NAMALWA (cell line): ENCODE results near the gene LY86.

Experiments used
- DNase-seq: peaks from one replicate; pipeline ENCODE4 v3.0.0-alpha.2; 2015; ENCODE audit warnings: low spot score

Gene LY86

DNA sequence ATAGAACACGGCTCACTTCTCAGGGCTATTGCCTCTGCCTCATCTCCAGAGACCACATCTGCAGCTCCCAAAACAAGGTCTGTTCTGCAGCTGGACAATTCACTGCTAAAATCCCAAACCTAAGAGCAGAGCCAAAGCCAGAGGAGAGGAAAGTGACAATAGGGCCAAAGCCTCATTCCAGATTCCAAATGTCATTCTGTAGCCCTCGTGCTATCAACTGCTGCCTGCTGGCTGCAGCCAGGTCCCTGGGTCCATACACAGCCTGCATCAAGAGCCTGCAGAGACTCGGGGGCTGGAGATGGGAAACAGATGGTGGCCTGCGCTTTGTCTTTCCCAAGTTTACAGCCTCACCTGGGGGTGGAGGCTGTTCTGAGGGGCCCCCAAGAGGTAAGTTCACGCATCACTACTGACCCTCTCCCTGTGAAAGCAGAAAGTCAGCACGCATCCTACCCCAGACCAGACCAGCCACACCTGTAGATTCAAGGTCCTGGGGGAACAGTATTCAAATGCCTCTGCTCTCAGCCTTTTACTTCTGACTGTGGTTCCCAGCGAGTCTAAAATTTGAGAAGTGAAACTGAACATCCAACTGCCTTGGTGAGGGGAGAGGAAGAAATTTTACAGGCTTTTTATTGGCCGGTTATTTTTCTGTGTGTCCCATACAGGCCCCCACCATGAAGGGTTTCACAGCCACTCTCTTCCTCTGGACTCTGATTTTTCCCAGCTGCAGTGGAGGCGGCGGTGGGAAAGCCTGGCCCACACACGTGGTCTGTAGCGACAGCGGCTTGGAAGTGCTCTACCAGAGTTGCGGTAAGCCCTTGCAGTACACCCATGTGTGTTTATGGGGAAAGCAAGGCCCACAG is at the start of gene LY86:
Gene LY86, plus strand, starts transcription at position 657 of the 860 bp plus-strand sequence. Its CDS starts 15 bp downstream, at position 672.
- DNase-seq: peak; percentile 98

DNA sequence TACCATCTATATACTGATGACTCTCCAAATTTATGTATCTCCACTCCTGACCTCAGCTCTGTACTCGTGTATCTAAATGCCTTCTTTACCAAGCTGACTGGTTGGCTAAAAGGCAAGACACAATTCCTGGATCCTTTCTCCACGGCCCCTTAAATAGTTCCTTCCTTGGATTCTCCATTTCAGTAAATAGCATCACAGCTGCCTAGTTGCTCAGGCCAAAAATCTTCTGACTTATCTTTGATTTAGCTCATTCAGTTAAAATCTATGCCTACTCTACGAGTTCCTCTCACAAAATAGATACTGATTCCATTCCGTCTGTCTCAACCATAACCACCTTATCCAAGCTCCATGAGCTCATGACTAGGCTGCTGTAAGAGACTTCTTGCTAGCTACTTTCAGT is 49.5 kb upstream of the LY86 start:
- no peak for DNase-seq

DNA sequence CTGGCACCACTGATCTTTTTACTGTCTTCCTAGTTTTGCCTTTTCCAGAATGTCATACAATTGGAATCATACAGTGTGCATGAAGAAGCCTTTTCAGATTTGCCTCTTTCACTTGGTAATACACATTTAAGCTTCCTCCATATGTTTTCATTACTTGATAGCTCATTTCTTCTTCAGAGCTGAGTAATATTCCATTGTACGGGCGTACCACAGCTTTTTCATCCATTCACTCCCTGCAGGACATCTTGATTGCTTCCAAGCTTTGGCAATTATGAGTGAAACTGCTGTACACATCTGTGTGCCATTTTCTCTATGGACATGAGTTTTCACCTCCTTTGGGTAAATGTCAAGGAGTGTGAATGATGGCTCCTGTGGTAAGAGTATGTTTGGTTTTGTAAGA is 46.2 kb upstream of the LY86 start:
- DNase-seq: no peak

DNA sequence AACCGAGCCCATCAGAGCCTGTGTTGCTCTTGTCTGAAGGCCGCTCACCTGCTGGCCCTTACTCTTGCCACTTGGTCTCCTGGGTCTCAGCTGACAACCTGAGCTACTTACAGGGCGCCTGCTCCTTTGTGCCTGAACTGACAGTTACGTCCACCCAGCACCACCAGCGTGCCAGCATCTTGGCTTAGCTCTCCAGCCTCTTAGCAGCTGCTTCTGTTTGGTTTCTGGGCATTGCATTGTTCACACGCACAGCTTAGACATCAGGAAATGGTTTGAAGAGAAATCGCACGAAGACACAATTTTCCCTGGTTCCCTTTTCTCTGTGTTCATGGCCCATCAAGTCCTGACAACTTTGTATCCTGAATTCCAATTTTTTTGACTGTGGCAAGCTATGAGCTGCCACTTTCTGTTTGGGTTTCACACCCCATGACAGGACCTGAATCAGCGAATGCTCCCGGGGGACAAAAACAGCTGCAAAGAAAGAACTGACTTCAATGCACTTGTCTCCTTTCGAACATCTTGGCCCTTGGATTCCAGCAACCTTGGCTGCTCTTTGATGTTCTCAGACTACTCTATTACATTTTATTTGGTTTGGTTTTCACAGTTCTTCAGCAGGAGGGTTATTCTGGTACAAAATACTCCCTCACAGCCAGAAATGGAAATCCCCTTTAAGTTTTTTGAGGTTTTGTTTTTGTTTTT is 45.2 kb upstream of the LY86 start:
- peak; percentile 21 for DNase-seq

DNA sequence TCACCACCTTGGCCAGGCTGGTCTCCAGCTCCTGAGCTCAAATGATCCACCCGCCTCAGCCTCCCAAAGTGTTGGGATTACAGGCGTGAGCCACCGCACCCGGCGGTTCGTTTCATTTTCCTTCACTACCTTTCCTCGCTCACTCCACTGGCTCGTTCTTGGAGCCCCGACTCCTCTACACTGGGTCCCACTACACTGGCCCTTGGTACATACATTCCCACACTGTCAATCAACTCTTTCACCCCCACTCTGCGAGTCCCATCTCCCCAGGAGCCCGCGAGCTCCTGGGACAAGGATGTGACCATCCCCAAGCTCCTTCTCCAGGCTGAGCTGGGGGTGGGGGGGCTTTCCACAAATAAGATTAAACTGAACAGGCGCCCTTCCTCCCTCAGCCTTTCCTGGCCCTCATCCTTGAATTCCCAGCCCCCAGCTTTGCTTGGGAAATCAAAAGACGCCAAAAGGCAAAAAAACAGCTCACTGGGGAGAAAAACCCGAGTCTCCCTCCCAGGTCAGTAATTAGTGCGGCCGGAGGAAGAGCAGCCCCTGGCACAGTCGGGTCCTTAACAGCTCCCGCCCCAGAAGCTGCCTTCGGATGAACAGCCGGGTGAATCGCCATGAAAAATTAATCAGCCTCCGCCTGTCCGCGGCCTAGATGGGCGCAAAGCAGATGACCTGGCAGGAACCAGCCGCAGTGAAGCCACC is 42.8 kb upstream of the LY86 start:
- no peak for DNase-seq

DNA sequence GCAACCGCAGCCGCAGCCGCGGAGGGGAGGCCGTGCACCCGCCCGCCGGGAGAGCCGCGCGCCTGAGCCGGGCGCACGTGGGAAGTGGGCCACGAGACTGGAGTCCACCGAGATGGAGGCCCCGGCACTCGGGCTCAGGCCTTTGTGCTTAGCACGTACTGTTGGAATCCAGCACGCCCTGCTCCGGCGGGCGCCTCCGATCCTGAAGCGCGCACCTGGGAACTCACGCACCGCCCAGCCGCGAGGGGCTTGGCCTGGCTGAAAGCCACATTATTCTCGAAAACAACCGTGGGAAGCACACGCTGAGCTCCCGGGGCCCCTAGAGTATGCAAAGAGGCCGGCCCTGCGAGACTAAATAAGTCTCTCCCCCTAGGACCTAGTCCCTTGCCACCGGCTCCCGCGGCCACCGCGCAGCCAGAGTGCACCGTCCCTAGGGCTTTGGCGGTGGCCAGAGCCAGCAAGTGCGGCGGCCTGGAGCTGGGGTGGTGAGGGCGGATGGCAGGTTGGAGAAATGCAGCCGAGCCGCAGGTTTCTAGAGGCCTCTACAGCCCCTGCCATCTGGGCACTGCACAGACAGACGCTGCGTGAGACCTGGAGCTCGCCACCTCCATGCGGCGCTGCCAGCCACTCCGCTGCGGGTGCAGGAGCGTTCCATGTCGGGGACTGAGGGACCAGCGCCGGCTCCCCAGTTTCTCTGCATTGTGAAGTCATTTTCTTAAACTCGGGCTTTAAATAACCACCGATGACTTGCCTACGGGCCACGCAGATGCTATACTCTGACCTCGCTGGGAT is 42.0 kb upstream of the LY86 start:
- peak; percentile 53 for DNase-seq

DNA sequence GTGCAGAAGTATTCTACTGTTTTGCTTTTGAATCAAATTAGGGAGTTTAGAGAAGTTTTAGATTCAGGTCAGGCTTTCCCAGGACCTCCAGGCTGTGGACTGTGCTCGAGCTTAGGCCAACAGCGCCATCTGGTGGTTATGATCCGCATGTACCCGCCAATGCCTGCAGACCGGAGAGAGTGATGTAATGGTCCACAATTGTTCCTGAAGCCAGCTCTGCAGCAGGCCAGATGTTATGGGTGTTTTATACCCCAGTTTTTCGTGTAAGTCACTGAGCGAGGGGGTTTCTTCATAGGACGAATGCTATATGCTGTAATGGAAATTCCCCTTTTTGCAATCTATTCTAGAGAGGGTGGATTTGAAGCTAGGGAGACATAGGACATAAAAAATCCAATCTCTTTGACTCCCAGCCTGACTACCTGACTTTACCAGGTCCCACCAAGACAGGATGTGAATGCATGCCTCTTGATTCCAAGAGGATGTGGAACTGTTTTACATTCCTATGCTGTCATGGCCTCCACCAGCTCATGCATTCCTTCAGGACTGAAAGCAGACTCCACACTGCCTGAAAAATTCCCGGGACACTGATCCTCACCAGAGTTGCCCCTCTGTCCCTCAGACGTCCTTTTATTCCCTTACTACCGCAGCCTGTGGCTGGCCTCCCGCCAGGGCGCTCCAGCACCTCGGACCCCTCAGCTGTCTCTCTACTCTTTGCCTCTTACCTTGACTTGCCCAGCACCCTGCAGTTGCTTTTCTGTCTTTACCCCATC is 41.2 kb upstream of the LY86 start:
- peak; percentile 93 for DNase-seq

DNA sequence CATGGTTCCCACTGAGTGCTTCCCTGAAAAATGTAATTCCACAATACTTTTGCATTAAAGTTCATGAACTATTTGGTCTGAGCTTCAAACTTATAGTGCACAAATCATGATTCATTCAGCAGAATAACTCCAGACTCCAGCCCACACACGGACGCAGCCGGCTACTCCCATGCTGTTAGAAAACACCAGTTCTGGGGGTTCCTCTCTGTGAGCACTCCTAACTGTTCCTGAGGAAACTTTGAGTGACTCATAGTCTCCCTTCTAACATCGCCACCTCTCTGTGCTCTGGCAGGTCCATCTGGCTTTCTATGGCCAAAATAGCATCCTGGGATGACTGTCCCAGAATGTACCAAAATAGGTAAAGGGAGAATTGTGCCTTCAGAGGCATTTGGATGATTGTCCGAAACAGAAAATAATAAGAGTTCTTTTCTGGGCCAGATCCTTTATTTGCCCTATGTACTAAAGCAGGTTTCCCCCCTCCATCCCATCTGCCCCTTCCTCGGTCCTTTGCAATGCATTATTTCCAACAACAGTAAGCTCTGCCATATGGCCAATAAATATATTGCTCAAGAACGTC is 32.3 kb upstream of the LY86 start:
- no peak for DNase-seq

DNA sequence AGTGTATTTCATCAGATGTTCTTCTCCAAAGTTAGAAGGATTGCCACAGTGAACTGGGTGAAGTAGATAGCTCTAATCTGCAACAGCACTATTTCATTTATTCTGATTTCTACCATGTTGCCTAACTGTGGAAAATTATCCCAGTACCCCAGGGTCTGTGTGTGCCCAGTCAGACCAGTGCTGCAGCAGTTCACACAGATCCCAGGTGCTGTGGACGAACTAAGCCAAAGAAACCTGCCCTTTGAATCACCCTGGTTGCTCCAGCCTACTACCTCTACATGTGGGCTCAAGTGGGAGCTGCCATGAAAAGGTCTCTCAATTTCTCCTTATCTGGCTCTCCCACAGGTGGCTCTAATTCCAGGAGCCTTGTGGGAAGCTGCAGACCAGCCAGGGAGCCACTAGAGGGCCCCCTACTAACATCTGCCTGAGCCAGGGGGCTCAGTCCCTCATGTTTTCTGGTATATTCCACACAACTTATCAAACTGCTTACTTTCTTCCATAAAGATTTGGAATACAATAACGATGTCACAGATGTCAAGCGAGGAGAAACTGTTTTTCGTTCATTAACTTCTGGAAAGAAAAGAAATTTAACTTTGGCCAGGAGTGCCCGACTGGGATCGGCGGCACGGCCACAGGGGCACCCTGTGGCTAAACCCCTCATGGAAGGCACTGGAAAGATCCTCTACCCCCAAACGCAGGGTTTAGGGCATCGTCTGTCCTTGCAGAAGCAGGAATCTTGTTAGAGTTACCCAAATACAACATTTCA is 31.6 kb upstream of the LY86 start:
- peak; percentile 70 for DNase-seq

DNA sequence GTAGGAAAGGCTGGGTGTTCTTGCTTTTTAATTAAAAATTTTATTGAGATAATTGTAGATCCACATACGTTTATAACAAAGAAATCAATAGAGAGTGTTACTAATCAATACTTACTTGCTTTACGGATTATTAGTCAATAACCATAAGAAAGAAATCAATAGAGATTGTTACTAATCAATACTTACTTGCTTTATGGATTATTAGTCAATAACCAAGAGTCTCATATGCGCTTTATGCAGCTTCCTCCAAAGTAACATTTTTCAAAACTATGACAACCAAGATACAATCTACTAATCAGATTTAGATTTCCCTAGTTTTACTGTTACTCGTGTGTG is 31.0 kb upstream of the LY86 start:
- DNase-seq: no peak

DNA sequence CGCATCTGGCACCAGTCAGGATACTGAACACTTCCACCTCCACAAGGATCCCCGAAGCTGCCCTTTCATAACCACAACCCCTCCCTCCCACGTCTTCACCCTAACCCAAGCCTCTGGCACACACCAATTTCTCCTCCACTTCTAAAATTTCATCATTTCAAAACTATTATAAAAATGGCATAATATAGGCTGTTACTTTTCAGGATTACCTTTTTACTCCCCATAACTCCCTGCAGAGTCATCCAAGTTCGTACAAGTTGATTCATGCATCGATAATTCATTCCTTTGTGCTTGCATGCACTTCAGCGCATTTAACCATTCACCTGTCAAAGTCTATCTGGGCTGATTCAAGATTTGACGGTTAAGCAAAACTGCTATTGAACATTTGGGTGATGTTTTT is 30.6 kb upstream of the LY86 start:
- DNase-seq: no peak

DNA sequence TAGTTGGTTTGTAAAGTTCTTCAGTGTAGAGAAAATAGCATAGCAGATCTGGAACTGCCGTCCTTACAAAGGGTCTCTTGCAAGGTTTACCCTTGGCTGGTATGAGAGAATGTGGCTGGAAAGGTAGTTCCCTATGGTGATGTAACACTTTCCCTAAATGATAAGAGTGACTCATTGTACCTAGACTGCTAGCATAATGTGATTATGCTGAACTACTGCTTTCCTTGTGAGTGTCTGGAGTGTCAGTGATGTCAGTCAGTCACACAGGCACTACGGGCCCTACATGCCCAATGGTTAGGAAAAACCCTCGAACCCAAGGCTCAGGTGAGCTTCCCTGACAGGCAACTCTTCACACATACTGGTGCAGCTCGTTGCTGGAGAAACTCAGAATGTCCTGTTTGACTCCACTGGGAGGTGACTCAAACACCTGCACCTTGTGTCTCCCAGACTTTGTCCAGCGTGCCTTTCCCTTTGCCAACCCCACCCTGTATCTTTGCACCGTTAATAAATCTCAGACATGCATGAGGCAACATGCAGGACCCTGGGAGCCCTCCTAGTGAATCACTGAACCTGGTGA is 28.4 kb upstream of the LY86 start:
- no peak for DNase-seq

DNA sequence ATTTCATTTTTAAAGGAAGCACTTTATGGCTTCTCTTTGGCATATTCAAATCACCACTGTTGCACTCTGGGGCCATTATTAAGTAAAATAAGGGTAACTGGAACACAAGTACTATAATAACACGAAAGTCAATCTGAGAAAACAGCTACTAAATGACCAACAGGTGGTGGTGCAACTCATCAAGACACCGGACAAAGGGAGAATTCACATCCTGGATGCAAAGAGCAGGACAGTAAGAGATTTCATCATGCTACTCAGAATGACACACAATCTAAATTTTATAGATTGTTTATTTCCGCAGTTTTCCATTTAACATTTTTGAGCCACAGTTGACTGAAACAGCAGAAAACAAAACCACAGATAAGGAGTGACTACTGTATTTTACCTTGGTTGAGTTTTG is 27.6 kb upstream of the LY86 start:
- DNase-seq: peak; percentile 25

DNA sequence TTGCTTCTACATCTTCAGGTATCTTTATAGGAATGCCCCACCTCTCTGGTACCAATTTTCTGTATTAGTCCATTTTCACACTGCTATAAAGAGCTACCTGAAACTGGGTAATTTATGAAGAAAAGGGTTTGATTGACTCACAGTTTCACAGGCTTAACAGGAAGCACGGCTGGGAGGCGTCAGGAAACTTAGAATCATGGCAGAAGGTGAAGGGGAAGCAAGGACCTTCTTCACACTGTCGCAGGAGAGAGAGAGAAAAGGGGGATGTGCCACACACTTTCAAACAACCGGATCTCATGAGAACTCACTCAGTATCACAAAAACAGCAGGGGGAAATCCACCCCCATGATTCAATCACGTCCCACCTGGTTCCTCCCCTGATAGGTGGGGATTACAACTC is 24.4 kb upstream of the LY86 start:
- DNase-seq: no peak

DNA sequence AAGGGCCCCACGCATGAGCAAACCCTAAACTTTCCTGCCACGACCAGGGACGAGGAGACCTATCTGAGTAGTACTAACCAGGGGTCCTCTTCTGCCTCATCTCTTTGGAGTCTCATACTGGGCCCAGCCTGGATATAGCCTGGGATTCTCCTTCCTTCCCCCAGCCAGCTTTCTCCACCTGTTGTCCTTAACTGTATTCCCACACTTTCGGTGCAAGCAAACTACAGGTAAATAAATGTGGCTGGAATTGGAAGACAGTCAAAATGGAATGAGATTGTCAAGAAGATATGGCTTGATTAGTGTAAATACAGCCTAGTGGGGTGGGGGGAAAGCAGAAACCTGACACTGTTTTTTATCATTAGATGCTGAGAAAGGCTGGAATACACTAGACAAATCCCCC is 23.5 kb upstream of the LY86 start:
- DNase-seq: no peak

DNA sequence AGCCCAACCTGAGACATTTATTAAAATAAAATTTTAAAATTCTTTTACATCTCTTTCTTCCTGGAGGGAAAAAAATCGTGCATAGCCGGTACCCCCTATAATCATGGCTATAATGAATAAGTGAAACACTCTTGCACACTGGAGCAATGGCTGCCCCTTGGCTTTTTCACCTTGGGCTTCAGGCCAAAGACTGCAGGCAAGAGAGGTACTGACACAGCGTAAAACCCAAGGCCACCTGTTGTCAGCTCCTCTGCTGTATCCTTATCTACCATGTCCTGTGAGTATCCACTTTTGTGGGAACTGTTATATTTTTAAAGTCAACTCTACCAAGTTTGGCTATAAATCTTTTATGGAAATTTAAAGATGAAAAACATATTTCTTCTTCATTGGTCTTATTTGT is 23.0 kb upstream of the LY86 start:
- no peak for DNase-seq

DNA sequence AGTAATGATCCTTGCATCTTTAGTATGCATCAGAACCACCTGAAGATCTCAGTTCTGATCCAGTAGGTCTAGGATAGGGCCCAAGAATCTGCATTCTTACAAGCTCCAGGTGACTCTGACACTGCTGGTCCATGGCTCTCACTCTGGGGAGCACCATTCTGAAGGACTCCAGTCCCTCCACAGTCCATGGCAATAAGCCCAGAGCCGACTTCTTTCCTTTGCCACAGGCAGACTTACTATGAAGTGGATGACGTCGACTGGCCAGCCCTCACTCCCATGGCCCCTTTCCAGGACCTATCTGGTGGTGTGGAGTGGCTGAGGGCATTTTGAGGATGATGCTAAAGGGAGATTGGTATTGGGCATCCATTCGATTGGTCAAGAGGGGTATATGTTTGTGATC is 21.8 kb upstream of the LY86 start:
- no peak for DNase-seq

DNA sequence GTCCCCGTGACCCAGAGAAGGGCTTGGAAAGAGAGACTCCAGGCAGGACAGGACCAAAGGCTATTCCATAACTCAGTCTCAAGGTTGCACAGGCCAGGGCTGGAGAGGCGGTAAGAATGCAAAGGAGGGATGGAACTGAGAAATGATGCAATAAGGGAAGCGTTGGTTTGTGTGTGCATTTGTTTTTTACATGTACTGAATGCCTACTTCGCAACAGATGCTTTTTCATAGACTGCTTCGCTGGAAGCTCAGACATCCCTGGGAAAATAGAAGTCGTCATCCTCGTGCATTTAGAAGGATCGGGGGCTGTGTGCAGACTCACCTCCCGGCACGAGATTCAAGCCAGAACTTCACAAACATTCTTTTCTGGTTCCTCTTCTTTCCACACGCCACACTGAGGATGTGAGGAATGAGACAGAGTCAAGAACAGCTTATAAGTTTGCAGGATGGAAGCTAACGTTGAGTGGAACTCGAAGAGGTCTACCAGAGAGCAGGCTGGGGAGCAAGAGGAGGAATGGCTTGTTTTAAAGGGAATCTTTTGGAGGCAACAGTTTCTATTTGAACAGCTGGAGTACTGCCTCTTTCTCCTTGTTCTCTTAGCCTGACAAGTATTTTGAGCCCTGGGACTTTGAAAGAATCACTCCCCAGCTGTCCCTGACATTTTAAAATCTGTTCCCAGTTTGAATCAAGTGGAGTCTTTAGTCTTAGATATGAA is 19.3 kb upstream of the LY86 start:
- no peak for DNase-seq

DNA sequence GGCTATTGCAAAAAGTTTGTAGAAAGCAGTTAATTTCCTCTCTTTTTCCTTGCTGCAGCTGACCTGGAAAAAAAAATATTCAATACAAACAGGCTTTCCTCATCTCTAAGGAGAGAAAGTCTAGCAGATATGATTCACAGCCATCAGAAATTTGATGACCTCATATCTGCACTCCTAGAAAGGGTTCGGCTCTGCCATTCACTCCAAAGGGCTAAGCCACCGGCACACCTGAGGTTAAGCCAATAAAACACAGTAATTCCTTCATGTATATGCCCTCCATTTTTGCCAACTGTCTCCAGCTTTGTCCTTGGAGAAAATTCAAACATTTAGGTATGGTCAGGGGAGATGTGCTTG is 18.7 kb upstream of the LY86 start:
- DNase-seq: no peak
